GM21723 (cell line): Measurements from ENCODE around the gene HOXA13.

Experiments used
- ATAC-seq: cut with Tn5 transposase; IDR thresholded peaks from one replicate; pipeline ENCODE4 v1.9.1; 2021; ENCODE audit warnings: mild to moderate bottlenecking, moderate library complexity; ENCODE audit not compliant: unreplicated experiment

HOXA13 gene

DNA sequence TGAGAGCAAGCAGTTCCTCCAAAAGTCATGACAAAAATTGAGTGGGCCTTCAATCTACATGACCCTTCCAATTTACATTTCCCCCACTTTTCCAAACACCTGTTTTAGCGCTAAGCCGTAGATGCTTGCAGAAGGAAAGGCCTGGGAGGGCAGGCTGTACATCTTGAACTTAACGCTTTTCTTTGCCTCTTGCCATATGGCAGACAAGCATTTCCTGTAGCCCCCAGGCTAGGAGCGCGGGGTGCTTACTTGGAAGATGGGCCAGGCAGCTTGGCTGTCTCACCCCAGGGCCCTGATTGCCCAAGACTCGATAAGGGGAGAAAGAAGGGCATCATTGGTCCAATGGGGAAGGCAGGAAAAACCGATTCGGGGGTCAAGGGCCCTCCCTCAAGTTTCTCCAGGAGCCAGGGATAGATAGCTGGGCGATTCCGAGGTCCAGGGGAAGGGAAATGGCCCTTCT lies 27.5 kb downstream of the HOXA13 start:
- ATAC-seq = no peak

DNA sequence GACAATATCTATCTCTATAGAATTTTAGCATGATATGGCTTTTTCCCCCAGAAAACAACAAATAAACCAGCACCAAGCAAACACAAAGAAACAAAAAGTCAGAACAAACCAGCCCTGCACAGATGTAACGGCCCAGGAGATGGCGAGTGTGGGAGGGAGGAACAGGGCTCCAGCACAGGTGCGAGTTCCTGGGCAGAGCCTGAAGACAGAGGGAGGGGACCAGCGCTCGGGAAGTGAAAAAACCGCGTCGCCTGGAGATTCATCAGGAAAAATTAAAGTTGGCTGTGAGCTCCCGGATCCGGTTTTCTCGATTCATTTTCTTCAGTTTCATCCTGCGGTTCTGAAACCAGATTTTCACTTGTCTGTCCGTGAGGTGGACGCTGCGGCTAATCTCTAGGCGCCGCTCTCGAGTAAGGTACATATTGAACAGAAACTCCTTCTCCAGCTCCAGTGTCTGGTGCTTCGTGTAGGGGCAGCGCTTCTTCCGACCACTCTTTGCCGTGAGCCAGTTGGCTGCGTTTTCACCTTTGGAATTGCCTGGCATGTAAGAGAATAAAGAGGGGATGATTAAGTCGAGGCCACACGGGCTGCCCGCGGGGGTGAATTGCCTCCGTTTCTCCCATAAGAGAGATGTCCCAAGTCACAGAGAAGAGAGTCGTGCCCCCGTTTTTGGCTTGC lies 28.1 kb downstream of the HOXA13 start:
- no peak for ATAC-seq

DNA sequence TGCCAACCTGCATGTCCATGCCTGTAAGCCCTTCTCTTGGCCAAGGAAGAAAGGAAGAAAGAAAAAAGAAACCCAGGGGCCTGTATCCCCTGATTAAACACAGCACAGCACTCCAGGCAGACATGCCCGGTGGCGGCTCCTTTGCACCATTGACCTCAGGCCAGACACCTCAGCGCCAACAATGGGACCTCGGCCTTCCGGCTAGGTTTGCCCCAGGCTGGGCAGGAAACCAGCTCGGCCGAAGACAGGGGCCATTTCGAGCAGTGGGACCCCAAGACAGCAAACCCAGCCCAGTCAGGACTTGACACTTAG lies 28.6 kb downstream of the HOXA13 start:
- no peak for ATAC-seq

DNA sequence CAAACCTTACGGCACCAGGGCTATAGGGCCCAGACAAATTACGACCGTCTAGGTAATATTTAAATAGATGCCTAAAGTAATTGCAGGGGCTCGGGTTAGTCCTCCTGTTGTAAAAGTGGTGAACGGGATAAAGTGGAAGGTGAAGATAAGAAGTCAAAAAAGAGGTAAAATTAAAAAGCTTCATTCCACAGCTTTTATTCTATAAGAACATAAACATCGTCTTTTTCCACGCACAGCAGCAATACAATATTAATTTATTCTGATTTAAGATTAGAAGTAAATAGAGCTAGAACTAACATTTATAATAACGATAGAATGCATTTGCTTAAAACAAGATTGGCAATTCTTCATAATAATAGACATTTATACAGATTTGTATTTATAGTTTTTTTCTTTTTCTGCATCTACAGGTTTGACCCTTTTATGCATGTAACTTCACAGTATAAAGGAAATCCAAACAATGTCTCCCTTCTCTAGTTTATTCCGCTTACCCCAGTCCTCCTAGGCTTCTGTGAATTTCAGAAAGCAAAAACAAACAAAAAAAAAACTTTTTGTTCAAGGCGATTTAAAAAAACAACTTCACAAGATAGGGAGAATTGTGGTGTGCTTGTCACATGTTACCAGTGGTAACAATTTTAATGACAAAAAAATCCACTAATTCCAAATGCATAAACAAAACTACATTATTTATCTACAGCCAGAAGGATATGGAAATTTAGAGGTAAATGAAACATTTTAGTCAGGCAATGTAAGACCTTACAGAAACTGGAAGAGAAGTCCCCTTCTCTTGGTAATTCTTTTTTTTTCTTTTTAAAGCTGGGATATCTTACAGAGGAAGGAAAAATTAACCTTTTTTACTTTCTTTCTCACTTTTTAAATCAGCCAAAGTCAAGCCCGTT lies 29.2 kb downstream of the HOXA13 start:
- no peak for ATAC-seq

DNA sequence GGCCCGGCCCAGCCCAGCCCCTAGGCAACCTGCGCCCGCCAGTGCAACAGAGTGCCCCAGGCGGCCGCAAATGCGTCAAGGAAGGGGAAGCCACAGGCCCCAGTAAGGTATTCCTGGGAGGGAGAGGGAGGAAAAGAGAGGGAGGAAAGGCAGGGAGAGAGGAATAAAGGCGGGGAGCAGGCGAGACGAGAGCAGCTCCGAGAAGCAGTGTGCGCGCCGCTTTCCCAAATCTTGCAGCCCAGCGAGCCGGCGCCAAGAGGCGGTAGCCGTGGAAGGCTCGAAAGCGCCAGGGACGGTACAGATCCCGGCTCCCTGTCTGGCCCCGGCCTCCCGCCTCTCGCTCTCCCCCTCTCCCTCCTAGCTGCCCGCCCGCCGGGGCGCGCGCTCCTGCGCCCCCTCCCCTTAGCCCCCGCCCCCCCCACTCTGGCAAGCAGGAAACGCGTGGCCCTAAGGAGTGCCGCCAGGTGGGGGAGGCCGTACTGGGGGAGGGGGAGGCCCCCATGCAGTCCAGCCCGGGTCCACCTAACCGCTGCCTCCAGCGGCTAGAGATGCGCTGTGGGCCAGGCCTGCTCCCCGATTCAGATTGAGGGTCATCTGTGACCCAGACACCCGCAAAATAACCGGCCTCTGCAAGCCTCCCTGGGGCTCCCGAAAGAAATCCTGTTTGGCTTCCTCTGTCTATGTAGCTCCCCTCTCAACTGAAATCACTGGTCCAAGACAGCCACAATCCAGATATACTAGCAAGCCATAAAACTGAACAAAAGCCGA lies 30.0 kb downstream of the HOXA13 start:
- ATAC-seq = no peak

DNA sequence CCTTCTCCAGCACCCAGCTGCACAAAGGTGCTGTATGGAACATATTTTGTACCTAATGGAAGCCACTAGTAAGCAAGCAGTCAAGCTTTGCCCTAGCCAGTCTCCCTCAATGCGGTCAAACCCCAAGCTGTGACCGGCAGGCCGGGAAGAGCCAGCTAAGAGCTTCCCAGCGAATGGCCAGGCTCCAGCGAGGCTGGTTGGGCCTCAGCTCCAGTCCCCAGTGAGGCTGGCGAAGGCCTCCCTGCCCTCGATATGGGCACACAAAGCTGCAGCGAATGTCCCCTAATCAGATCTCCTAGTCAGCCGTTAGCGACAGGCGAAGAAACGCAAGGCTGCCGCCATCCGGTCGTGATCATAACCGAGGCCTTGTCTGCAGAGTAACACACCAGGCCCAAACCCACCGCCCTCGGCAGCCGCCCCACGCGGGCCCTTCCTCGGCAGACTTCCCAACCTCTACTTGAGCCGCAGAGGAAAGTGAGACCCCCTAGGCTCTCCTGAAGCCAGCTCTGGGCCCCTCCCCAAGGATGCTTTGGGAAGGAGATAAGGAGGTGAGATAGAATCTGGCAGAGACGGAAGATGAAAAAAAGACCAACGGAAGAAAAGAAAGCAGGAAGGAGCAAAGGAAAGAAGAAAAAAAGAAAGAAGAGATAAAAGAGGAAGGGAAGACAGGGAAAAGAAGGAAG lies 31.5 kb downstream of the HOXA13 start:
- ATAC-seq = no peak

DNA sequence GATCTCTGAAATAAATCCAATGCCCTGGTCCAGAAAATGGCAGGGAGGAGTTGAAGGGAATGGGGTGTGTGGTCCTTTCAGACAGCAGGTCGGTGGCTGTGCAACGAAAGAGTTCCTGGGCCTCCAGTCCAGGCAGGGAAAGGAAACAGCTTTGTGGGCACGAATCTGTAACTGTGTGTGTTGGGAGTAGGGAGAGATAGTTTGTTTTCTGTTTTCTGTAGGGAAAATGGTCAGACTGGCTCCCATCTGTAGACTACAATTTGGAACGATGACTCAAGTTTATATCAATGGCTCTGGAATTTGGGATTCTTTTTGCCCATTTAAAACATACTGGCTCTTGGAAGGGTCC lies 32.0 kb downstream of the HOXA13 start:
- no peak for ATAC-seq

DNA sequence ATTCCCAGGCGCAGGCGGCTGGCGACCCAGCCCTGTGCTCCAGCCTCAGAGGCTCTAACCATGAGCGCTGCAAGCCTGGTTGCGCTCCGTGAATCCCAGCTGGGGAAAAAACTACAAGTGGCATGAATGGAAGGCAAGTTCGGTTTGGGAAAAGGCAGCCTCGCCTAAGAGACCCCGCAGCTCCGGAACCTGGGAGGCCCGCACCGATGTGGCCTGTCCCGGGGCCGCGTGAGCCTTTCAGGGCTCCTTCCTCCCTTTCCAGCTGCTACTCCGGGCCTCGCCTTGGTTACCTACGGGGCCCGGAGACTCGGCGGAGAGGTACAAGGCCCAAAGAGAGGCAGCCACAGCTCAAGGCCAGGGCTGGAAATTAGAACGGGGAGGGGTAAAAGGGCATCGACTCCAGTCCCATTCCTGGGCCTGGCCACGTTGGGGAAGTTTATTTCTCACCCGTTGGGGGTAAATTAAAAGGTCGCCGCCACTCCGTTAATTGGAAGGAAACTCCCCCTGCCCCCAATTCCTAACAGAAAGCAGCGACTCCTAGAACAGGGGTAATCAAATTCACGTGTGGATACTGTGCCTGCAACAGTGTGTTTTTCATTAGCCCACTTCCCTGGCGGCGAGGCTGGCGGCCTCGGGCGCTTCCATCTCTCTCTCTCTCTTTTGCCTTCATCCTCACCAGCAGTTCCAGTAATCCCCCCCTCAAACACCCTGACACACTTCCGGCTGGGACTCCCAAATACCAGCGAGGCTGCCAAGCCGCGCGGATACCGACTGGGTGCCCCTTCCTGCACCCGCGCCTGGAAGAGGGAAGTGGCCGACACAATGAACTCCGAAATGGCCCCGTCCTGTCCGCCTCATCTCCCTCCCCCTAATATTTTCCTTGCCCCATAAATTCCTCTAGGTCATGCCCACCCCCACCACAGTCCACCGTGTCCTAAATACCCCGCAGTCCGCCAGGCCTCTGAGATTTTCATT lies 33.1 kb downstream of the HOXA13 start:
- ATAC-seq = no peak

DNA sequence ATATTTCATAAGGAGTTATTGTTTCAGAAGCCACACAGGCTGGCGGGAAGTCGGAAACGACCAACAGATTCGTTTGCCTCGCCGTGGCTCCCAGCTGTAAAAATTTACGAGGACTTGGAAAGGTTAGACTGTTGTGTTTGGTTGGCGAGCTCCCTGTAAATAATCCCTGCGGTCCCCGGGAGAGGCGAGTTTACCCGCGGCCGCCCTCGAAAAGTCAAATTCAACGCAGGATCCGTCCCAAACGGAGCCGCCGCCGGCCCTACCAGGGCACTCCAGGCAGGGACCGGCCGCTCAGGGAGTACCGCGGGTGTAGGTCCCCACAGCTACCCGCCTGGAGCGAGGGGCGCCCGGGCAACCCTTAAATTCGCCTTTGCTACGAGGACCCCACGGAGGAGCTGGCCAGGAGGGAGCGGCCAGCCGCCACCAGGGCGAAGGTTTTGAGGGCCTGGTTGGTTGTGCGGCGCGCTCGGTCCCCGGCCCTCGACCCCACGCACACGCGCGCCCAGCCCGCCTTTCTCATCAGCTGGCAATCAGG lies 33.8 kb downstream of the HOXA13 start:
- ATAC-seq = no peak

DNA sequence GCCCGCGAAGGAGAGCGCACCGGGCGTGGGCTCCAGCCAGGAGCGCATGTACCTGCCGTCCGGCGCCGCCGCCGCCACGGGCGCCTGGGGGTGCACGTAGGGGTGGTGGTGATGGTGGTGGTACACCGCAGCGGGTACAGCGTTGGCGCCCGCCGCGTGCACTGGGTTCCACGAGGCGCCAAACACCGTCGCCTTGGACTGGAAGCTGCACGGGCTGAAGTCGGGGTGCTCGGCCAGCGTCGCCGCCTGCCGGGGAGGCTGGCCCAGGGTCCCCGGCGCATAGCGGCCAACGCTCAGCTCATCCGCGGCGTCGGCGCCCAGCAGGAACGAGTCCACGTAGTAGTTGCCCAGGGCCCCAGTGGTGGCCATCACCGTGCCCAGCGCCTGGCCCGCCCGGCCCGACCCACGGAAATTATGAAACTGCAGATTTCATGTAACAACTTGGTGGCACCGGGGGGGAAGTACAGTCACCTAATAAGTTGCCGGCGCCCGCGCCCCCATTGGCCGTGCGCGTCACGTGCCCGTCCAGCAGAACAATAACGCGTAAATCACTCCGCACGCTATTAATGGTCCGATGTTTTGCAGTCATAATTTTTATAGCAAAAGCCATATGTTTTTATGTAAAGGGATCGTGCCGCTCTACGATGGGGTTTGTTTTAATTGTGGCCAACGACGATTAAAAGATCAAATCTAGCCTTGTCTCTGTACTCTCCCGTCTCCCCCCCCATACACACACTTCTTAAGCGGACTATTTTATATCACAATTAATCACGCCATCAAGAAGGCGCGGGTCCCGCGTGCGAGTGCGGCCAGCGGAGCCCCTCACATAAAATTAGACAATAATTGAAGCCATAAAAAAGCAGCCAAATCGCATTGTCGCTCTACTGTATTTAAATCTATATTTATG lies 34.5 kb downstream of the HOXA13 start, which contains the start of gene HOXA9:
TSS of gene HOXA9 (minus strand) at position 449 of the 907 bp plus-strand sequence. CDS start at position 369, 80 bp downstream.
- no peak for ATAC-seq

DNA sequence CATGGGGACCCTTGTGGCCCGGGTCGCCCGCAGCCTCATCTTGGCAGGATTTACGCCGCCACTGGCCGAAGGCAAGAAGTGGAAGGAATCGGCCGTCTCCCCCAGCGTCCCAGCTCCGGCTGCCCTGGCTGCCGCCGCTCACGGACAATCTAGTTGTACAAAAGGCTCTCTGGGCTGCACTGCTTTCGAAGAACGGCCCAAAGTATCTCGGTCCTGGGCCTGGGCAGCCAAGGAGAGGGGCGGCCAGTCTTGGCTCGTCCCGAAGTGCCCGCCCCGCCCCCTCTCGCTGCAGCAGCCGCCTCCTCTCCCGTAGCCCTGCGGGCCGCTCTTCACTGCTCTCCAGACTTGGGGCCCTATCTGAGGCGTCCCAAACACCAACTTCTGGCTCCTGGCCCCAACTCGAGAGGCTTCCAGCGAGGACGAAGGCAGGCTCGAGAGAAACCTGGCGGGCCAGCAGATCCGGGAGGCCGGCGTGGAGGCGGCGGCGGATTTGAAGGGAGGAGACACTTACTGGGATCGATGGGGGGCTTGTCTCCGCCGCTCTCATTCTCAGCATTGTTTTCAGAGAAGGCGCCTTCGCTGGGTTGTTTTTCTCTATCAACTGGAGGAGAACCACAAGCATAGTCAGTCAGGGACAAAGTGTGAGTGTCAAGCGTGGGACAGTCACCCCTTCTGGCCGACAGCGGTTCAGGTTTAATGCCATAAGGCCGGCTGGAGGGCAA lies 35.4 kb downstream of the HOXA13 start:
- ATAC-seq = no peak

DNA sequence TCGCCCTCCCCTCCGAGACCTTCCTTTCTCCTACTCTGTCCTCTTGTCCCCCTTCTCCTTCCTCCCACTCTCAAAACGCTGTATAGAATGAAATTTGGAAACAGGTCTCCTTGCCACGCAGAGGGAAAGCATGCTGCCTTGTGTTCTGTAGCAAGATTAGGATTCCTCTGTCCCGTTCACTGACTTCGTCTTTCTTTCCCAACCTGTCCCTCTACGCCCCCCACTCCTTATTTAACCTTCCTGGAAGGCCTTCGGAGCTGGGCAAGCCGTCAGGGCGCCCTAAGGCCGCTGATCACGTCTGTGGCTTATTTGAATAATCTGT lies 35.9 kb downstream of the HOXA13 start:
- ATAC-seq = no peak

DNA sequence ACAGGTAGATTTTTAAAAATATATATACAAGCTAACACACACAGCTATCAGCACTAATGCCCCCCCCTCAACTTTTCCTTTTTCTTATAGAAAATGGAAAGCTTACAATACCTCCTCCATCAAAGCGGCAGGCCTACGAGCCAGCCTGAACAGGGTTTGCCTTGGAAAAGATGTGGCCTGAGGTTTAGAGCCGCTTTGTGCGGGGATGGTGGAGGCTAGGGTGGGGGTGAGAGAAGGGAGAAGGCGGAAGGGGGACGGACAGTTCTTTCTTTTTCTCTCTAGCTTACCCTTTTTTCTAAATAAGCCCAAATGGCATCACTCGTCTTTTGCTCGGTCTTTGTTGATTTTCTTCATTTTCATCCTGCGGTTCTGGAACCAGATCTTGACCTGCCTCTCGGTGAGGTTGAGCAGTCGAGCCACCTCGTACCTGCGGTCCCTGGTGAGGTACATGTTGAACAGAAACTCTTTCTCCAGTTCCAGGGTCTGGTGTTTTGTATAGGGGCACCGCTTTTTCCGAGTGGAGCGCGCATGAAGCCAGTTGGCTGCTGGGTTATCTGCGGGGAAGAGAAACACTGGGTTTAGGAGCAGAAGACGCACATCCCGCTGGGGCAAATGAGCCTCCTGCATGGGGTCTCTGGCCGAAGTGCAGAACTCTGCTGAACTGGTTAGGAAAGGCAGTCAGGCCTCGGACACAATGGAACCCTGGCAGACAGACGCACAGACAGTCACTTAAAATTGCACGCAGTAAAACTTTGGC lies 36.4 kb downstream of the HOXA13 start:
- no peak for ATAC-seq

DNA sequence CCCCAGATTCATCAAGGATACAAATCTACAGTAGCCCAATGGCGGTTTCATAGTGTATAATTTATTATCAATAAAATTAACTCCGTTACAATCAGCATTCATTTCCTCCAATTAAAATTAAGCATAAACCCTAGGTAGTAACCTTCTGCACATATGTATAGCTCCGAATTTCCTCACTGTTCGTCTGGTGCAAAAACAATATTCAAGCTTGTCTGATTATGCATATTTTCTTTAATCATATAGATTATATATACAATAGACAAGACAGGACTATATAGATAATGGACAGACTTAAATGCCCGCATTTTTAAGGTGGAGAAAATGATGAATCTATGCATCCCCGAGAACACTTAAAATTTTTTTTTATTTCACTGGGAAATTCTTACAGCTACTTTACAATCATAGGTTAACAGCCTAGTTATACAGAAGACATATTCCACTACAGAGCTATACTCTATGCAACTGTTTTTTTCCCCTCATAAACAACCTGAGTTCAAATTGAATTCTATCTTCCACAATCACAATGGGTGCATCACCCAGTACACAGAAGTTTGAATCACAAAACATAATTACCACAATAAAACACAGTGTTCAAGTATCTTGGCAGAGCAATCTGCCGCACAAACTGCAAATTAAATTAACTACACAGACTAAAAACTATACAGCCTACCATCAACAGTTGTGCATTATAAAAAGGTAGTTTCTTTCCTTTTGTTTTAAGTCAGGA lies 37.2 kb downstream of the HOXA13 start:
- ATAC-seq = no peak

DNA sequence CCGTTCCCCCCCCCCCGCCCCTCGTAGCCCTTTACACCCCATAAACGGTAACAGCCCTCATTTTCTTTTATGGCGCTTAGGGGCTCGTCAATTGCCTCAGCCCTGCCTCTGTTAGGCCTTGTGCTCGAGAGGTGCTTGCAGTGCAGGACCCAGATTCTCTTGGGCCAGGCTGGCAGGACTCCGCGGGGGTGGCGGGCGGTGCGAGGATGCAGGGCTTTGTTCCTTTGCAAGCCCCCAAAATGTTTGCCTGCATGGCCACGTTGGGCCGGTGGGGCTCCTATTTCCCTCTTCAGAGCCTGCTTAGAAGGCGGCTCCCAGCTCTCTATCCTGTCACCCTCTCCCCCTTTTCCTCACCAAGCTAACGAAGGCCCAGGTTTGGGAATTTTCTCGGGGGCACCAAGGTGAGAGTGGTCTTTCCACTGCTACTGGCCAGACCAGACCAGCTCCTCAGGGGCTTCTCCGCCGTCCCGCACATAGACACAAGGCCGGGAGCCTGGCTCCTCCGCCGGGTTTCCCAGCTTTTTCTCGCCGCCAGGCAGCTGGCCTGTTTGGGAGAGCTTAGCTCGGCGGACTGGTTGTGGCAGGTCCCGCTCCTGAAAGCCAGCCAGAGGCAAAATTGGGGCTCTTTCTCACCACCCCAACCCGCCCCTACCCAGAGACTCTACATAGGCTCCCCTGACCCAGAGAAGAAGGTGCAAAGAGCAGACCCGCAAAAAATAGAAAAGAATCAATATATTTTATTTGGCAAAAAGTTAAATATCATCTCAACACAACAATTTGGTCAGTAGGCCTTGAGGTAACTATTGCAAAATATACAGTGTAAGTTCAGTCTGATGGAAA lies 38.0 kb downstream of the HOXA13 start:
- no peak for ATAC-seq

DNA sequence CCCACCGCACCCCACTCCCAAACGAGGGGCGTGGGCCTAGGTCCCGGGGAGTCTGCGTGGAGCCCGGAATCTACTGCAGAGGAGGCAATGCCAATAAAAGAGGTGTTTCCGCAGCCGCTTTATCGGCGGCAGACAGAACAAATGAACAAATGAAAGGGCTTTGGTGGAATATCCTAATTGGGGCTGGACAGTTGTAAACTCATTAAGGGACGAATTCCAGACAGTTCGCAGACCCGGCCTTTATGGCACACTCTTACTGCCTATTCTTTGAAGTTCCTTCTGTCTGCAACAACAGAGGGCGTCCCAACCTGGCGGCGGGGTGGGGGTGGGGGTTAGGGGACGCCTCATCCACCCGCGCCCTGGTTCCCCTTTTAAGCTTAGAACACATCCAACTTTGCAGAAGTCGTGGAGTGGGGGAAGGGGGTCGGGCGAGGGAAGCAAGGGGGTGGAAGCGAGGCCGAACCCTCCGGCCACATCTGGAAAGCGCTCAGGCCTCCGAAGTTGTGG lies 38.6 kb downstream of the HOXA13 start:
- no peak for ATAC-seq
